ENCODE data around the gene BUB3. TPM values are rescaled to one million over a fixed set of nuclear protein-coding genes. Genes with fewer than 3 reads are reported as not detected.
A peak's percentile ranks its signal among the peaks of the same experiment; 100 is the strongest.

BUB3 gene
- total RNA-seq, 3 donors from 2014 or later (not counting 1 experiment from before 2014, with no cell fraction given): 122 to 145 (median 125) TPM

DNA sequence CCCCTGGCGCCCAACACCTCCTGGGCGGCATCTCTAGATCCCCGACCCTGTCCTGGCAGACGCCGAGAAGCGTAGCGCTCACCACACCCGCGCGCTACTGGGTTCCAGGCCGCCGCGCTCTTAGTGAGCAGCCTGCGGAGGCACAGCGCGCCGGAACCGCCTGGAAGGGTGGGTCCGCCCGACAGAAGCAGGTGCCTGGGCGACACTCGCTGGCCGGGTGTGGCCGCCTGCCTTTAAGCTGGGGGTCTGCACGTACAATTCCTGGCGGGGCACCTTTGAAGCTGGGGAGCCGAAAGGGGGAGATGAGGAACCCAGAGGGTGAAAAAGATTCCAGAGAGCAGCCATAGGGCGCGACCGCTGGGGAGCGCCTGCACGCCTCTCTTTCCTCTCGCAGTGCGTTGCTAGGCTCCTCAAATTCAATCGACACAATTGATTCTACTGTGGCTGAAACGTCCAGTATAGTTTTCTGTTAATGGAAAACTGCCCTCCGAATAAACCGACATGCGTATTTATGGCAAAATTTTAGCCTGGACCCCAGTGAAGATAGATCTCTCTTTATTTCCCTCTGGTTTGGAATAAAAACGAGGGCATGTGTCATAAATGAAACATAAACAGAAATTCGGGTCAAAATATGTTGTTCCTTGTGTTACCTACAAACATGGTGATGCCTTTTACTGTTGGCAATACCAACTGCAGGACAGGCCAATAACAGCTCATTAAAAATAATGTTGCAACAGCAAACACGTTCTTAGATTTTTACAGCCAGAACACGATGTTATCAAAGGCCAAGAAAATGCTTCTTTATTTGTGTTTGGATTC is 13.8 kb upstream of the BUB3 start:
- H3K27ac Mint-ChIP-seq: no peak overlapping the region

DNA sequence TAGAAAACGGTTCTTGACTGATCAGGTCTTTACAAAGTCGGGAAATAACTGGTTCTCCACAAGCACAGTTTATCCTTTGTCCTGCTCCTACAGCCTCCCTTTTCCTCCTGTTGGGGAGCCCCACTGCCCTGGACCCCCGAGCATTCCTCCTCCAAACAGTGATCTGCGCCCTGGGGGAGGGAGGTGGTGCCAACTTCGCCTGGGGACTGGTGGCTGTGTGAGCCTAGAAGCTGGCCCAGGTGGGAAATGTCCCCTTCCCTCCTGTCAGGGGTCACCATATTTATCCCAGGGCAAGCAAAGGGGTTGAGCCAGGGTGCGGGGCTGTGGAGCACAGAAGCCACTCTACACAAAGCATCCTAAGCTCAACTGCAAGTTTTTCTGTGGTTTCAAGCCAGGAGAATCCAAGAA is 13.2 kb upstream of the BUB3 start:
- peaks cover 75% of the 10 kb centered on the region for H3K27me3 ChIP-seq (ENCODE audit: control insufficient read depth, insufficient read depth, low read length)
- no peak overlapping the region for H3K4me3 Mint-ChIP-seq
- H3K4me1 Mint-ChIP-seq: peaks cover 9 to 20% of the 10 kb centered on the region in 2 donors
- H3K4me3 ChIP-seq (ENCODE audit: low read length): no peak overlapping the region
- intact Hi-C loops (cut with micrococcal nuclease): no loop called here
- no peaks in the 10 kb centered on the region for H3K9me3 ChIP-seq (ENCODE audit: control insufficient read depth, insufficient read depth, low read length)
- H3K36me3 ChIP-seq (ENCODE audit: control insufficient read depth, insufficient read depth, low read length): no peaks in the 10 kb centered on the region
- DNase-seq (no peak), ATAC-seq (no peak)
- H3K9me3 Mint-ChIP-seq: no peaks in the 10 kb centered on the region
- no peak overlapping the region for H3K27ac ChIP-seq (ENCODE audit: low read length)
- 16% methylated on average over 6 of the region's 6 CpGs for WGBS (ENCODE audit: insufficient coverage)
- TF ChIP-seq, protein P1, sequence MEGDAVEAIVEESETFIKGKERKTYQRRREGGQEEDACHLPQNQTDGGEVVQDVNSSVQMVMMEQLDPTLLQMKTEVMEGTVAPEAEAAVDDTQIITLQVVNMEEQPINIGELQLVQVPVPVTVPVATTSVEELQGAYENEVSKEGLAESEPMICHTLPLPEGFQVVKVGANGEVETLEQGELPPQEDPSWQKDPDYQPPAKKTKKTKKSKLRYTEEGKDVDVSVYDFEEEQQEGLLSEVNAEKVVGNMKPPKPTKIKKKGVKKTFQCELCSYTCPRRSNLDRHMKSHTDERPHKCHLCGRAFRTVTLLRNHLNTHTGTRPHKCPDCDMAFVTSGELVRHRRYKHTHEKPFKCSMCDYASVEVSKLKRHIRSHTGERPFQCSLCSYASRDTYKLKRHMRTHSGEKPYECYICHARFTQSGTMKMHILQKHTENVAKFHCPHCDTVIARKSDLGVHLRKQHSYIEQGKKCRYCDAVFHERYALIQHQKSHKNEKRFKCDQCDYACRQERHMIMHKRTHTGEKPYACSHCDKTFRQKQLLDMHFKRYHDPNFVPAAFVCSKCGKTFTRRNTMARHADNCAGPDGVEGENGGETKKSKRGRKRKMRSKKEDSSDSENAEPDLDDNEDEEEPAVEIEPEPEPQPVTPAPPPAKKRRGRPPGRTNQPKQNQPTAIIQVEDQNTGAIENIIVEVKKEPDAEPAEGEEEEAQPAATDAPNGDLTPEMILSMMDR (IDR thresholded peaks at IDR 0.05): no peak
- no peak overlapping the region for H3K27ac Mint-ChIP-seq
- peaks cover 25% of the 10 kb centered on the region for H3K4me1 ChIP-seq (ENCODE audit: control insufficient read depth, insufficient read depth, low read length)
- H3K36me3 Mint-ChIP-seq: no peaks in the 10 kb centered on the region
- peaks cover 79 to 89% of the 10 kb centered on the region in 2 donors for H3K27me3 Mint-ChIP-seq (ENCODE audit: low read depth in 2 of 2)

More for the DNA sequence above, 13.8 kb upstream of the BUB3 start:
- Histone ChIP-seq H3K4me3 (ENCODE audit: low read length) (no peak overlapping the region), H3K36me3 (ENCODE audit: control insufficient read depth, insufficient read depth, low read length) (no peaks in the 10 kb centered on the region), H3K27me3 (ENCODE audit: control insufficient read depth, insufficient read depth, low read length) (peaks cover 72% of the 10 kb centered on the region), H3K27ac (ENCODE audit: low read length) (no peak overlapping the region), H3K9me3 (ENCODE audit: control insufficient read depth, insufficient read depth, low read length) (no peaks in the 10 kb centered on the region), H3K4me1 (ENCODE audit: control insufficient read depth, insufficient read depth, low read length) (peaks cover 27% of the 10 kb centered on the region)
- H3K4me1 Mint-ChIP-seq: peaks cover 9 to 19% of the 10 kb centered on the region in 2 donors
- no peak overlapping the region for H3K4me3 Mint-ChIP-seq
- H3K36me3 Mint-ChIP-seq: no peaks in the 10 kb centered on the region
- WGBS (ENCODE audit: insufficient coverage): 7% methylated on average over 43 of the region's 43 CpGs
- no peaks in the 10 kb centered on the region for H3K9me3 Mint-ChIP-seq
- ATAC-seq (no peak), DNase-seq (peak in 1 of 2 donors; percentile 50)
- H3K27me3 Mint-ChIP-seq (ENCODE audit: low read depth in 2 of 2): peaks cover 73 to 83% of the 10 kb centered on the region in 2 donors
- intact Hi-C loops (cut with micrococcal nuclease): no loop called here
- TF ChIP-seq, protein P1 (IDR thresholded peaks at IDR 0.05): no peak

DNA sequence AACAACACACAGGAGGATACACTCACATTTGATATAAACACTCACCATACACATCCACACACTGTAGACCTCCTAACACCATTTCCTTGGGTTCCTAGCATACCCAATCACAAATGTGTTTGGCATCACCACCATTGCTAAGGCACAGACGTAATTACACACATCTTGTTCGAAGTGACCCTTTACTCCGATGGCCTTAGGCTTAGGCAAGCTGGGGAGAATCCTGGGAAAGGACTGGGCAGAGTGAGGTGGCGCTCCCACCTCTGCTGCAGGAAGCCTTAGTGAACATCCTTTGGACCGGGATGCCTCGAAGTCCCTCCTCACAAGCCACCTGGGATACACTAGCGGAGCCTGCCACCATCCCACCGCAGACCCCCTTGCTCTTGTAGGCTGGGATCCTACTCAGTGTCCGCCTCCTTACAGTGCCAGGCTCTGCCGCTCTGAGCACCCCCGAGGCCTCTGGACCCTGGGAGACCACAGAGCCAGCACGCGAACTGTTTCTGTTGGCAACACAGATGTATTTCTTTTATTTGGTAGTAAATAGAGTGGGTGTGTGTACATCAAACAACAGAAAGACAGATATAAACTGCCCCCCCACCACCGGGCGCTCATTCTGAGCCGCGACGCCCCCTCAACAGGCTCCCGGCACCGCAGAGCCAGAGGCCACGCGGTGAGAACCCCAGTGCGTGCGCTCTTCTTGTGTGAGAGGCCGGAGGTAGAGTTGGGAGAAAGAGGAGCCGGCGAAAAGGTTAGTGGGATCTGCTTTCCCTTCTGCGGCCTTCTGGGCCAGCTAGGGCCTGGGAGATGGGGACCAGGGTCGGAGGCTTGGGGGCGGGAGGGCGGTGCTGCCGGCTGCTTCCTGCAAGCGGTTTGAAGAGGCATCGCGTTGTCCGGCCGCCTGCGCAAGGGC is 12.2 kb upstream of the BUB3 start:
- intact Hi-C loops (cut with micrococcal nuclease): no loop called here
- Mint-ChIP-seq H3K27ac (no peak overlapping the region), H3K9me3 (no peaks in the 10 kb centered on the region), H3K4me3 (no peak overlapping the region), H3K27me3 (ENCODE audit: low read depth in 2 of 2) (peaks cover 82 to 90% of the 10 kb centered on the region in 2 donors), H3K36me3 (no peaks in the 10 kb centered on the region), H3K4me1 (peaks cover 2 to 13% of the 10 kb centered on the region in 2 donors)
- Histone ChIP-seq H3K27ac (ENCODE audit: low read length) (no peak overlapping the region), H3K9me3 (ENCODE audit: control insufficient read depth, insufficient read depth, low read length) (no peaks in the 10 kb centered on the region), H3K36me3 (ENCODE audit: control insufficient read depth, insufficient read depth, low read length) (no peaks in the 10 kb centered on the region), H3K27me3 (ENCODE audit: control insufficient read depth, insufficient read depth, low read length) (peaks cover 74% of the 10 kb centered on the region), H3K4me1 (ENCODE audit: control insufficient read depth, insufficient read depth, low read length) (peaks cover 15% of the 10 kb centered on the region), H3K4me3 (ENCODE audit: low read length) (no peak overlapping the region)
- 11% methylated on average over 34 of the region's 38 CpGs for WGBS (ENCODE audit: insufficient coverage)
- TF ChIP-seq, protein P1 (IDR thresholded peaks at IDR 0.05): no peak
- no peak for DNase-seq
- no peak for ATAC-seq
